HCT116 (cell line): ENCODE measurements around the gene ABCA9. TPM values are rescaled to one million over a fixed set of nuclear protein-coding genes. Genes with fewer than 3 reads are reported as not detected.
A peak's percentile ranks its signal among the peaks of the same experiment; 100 is the strongest.
"Not testable (repeated sequence)": the region's sequence is repeated elsewhere in the genome, so short reads cannot be mapped to it uniquely, and the experiment has no call there.

Experiments used
- ATAC-seq: fragments of 200-7000 bp; cut with Tn5 transposase; 2 replicates; pipeline ENCODE4 v1.9.1; 2020; ENCODE audit warnings: mild to moderate bottlenecking, moderate library complexity
- BruUV-seq: library from RNA; stranded (reverse); fragments of 400-500 nt; replicated peaks from 2 replicates; lab custom pipeline; 2021; lab: Mats Ljungman, UMichigan
- CTCF ChIA-PET: fragments of 300-600 bp; sonication (Branson Sonifier 250); formaldehyde crosslinking; loops from one replicate; lab custom pipeline; 2021; ENCODE audit warnings: antibody characterized with exemption; lab: Charles Lee
- POLR2A ChIA-PET: fragments of 300-600, 350-600 bp; sonication (Branson Sonifier 250); formaldehyde crosslinking; loops from one replicate; lab custom pipeline; 2021; ENCODE audit warnings: antibody characterized with exemption; lab: Charles Lee
- RAD21 ChIA-PET, 2 experiments: fragments of 300-600 bp; sonication (Branson Sonifier 250); formaldehyde crosslinking; loops; one replicate each; lab custom pipeline; 2023; ENCODE audit warnings: low total read pairs in 2 of 2; ENCODE audit not compliant: uncharacterized antibody in 2 of 2, unreplicated experiment in 2 of 2, low non-redundant PET in 1 of 2; lab: Charles Lee
- DNase-seq: peaks from one replicate; pipeline ENCODE4 v3.0.0-alpha.2; 2010; ENCODE audit warnings: low read depth, low spot score
- H2AFZ ChIP-seq: fragments of 200-600 bp; shearing (Covaris generic), sonication (generic); 2 replicates; pipeline ENCODE4 v1.6.1; 2017; ENCODE audit warnings: low read depth, mixed run types, mixed read lengths, antibody characterized with exemption, low read length; ENCODE audit not compliant: poor library complexity, severe bottlenecking
- H3K27ac ChIP-seq: 2 replicates; pipeline ENCODE4 v1.5.1; 2012; ENCODE audit warnings: low read depth, low read length
- H3K27me3 ChIP-seq: fragments of 200-600 bp; sonication (generic); 2 replicates; pipeline ENCODE4 v1.6.1; 2016; ENCODE audit warnings: mixed run types, low read length, mixed read lengths; ENCODE audit not compliant: insufficient read depth
- H3K36me3 ChIP-seq, 2 experiments: fragments of 200-500 bp in 1 of 2; fragments of 200-600 bp in 1 of 2; sonication (Bioruptor generic) in 1 of 2; sonication (generic) in 1 of 2; 2 replicates each; pipeline versions ENCODE4 v1.5.1 to v1.6.1; 2014 to 2016; ENCODE audit warnings: low read length in 2 of 2, inconsistent platforms in 1 of 2, mixed read lengths in 1 of 2, mixed run types in 1 of 2; ENCODE audit not compliant: insufficient read depth in 2 of 2, control insufficient read depth in 1 of 2
- H3K4me1 ChIP-seq, 2 experiments: fragments of 200-600 bp in 1 of 2; sonication (generic) in 1 of 2; 2 replicates each; pipeline versions ENCODE4 v1.5.1 to v1.6.1; 2012 to 2017; ENCODE audit warnings: low read length in 2 of 2, inconsistent platforms in 1 of 2, mild to moderate bottlenecking in 1 of 2, mixed read lengths in 1 of 2, mixed run types in 1 of 2, moderate library complexity in 1 of 2; ENCODE audit not compliant: insufficient read depth in 2 of 2, control insufficient read depth in 1 of 2
- H3K4me2 ChIP-seq: fragments of 200-600 bp; sonication (generic); 2 replicates; pipeline ENCODE4 v1.6.1; 2017; ENCODE audit warnings: mixed run types, low read length, mixed read lengths
- H3K4me3 ChIP-seq, 2 experiments: fragments of 200-600 bp in 1 of 2; sonication (generic) in 1 of 2; replicated peaks in 1 of 2; 2 replicates each; pipeline ENCODE4 v1.5.1; 2011 to 2016; ENCODE audit warnings: low read length in 2 of 2, control low read depth in 1 of 2, low read depth in 1 of 2, mild to moderate bottlenecking in 1 of 2, mixed read lengths in 1 of 2, mixed run types in 1 of 2
- H3K79me2 ChIP-seq: fragments of 200-600 bp; sonication (generic); 2 replicates; pipeline ENCODE4 v1.6.1; 2017; ENCODE audit warnings: mild to moderate bottlenecking, mixed run types, low read length, moderate library complexity, mixed read lengths; ENCODE audit not compliant: insufficient read depth
- H3K9ac ChIP-seq: fragments of 200-600 bp; sonication (generic); 2 replicates; pipeline ENCODE4 v1.6.1; 2016; ENCODE audit warnings: low read length, mixed read lengths
- H3K9me2 ChIP-seq: fragments of 200-600 bp; sonication (generic), shearing (Covaris generic); 2 replicates; pipeline ENCODE4 v1.6.1; 2017; ENCODE audit warnings: mixed run types, mild to moderate bottlenecking, moderate library complexity; ENCODE audit not compliant: insufficient read depth
- H3K9me3 ChIP-seq, 2 experiments: fragments of 200-500 bp in 1 of 2; fragments of 200-600 bp in 1 of 2; sonication (Bioruptor generic) in 1 of 2; sonication (generic) in 1 of 2; 2 replicates each; pipeline ENCODE4 v1.6.1; 2014 to 2017; ENCODE audit warnings: low read length in 2 of 2, mixed read lengths in 2 of 2, inconsistent platforms in 1 of 2, low read depth in 1 of 2, mild to moderate bottlenecking in 1 of 2, mixed run types in 1 of 2, moderate library complexity in 1 of 2; ENCODE audit not compliant: control insufficient read depth in 1 of 2, insufficient read depth in 1 of 2
- H4K20me1 ChIP-seq: fragments of 200-600 bp; sonication (generic), shearing (Covaris generic); 2 replicates; pipeline ENCODE4 v1.6.1; 2017; ENCODE audit warnings: mixed run types, mild to moderate bottlenecking, moderate library complexity; ENCODE audit not compliant: insufficient read depth
- EZH2phosphoT487 ChIP-seq: fragments of 200-600 bp; IDR thresholded peaks from 2 replicates; pipeline ENCODE4 v1.6.1; 2018; ENCODE audit warnings: antibody characterized with exemption, borderline replicate concordance
- FOSL1 ChIP-seq: IDR thresholded peaks from 2 replicates; pipeline ENCODE4 v1.6.1; 2012; ENCODE audit warnings: low read depth
- MAX ChIP-seq: IDR thresholded peaks from 2 replicates; pipeline ENCODE4 v1.6.1; 2012
- POLR2AphosphoS5 ChIP-seq: IDR thresholded peaks from 2 replicates; pipeline ENCODE4 v1.6.1; 2011; ENCODE audit warnings: mild to moderate bottlenecking, low read depth, low read length, moderate library complexity
- TCF7L2 ChIP-seq: IDR thresholded peaks from 2 replicates; pipeline ENCODE4 v1.7.0; 2011; ENCODE audit warnings: borderline replicate concordance, inconsistent platforms; ENCODE audit not compliant: insufficient read depth, insufficient read length; ENCODE audit errors: extremely low read depth
- intact Hi-C: fragments of 100-400 bp; cut with micrococcal nuclease; formaldehyde crosslinking; loops from 2 replicates; pipeline ENCODE4 v1.10.0; 2022
- total RNA-seq: library from RNA; stranded (reverse); gene quantifications from one replicate; pipeline ENCODE4 v1.2.1, GENCODE V29; 2021; ENCODE audit not compliant: unreplicated experiment

Gene ABCA9
- total RNA-seq, 1 experiment from 2014 or later = not detected

GRCh38 chr17:69004759-69005158, 56.0 kb downstream of the ABCA9 start:
- H3K4me2 ChIP-seq, CTCF ChIA-PET, intact Hi-C loops, RAD21 ChIA-PET, H3K9me2 ChIP-seq, H3K36me3 ChIP-seq, BruUV-seq, ATAC-seq, H3K9ac ChIP-seq, H3K27me3 ChIP-seq, H2AFZ ChIP-seq, POLR2A ChIA-PET, H3K4me1 ChIP-seq, H3K9me3 ChIP-seq, H4K20me1 ChIP-seq, DNase-seq, H3K4me3 ChIP-seq, H3K27ac ChIP-seq, H3K79me2 ChIP-seq: not testable (repeated sequence)

- BruUV-seq, CTCF ChIA-PET, H3K4me1 ChIP-seq, POLR2A ChIA-PET, H3K9me2 ChIP-seq, H3K79me2 ChIP-seq, H3K4me2 ChIP-seq, intact Hi-C loops, DNase-seq, H4K20me1 ChIP-seq, H3K27me3 ChIP-seq, ATAC-seq, H2AFZ ChIP-seq, H3K9me3 ChIP-seq, H3K9ac ChIP-seq, H3K4me3 ChIP-seq, H3K27ac ChIP-seq, H3K36me3 ChIP-seq, RAD21 ChIA-PET: not testable (repeated sequence)
Measured at GRCh38 chr17:68999743-69000142, 61.0 kb downstream of the ABCA9 start.

GRCh38 chr17:68993112-68993511, 67.6 kb downstream of the ABCA9 start:
- RAD21 ChIA-PET = no interaction called here
- intact Hi-C loops = no loop called here
- H3K36me3 ChIP-seq = no peaks in the 10 kb centered on the region
- CTCF ChIA-PET = no interaction called here
- no peaks in the 10 kb centered on the region for H3K4me1 ChIP-seq
- BruUV-seq = no TSS peak
- H3K79me2 ChIP-seq = no peaks in the 10 kb centered on the region
- no peaks in the 10 kb centered on the region for H3K9me2 ChIP-seq
- no peaks in the 10 kb centered on the region for H3K9me3 ChIP-seq
- POLR2A ChIA-PET = no interaction called here
- no peak for DNase-seq
- H3K27me3 ChIP-seq = no peaks in the 10 kb centered on the region
- no peak overlapping the region for H3K9ac ChIP-seq
- no peak overlapping the region for H3K4me2 ChIP-seq
- TF ChIP-seq TCF7L2 (peak; percentile 80), EZH2phosphoT487 (no peak), FOSL1 (no peak), MAX (no peak), POLR2AphosphoS5 (no peak)
- no peak for ATAC-seq
- H2AFZ ChIP-seq = no peak overlapping the region
- H3K4me3 ChIP-seq = no peak overlapping the region
- H4K20me1 ChIP-seq = no peaks in the 10 kb centered on the region
- H3K27ac ChIP-seq = no peak overlapping the region
